Panc1 (cell line): ENCODE data around the gene ZNF695. TPM values are rescaled to one million over a fixed set of nuclear protein-coding genes. Genes with fewer than 3 reads are reported as not detected.
"Not testable (repeated sequence)": the region's sequence is repeated elsewhere in the genome, so short reads cannot be mapped to it uniquely, and the experiment has no call there.

Experiments
- ATAC-seq: fragments of 200-7000 bp; cut with Tn5 transposase; 2 replicates; pipeline ENCODE4 v1.9.1; 2020; ENCODE audit warnings: mild to moderate bottlenecking, moderate library complexity
- BruUV-seq: library from RNA; stranded (reverse); fragments of 400-500 nt; replicated peaks from 2 replicates; lab custom pipeline; 2021; lab: Mats Ljungman, UMichigan
- CTCF ChIA-PET: fragments of 300-600 bp; sonication (Branson Sonifier 250); formaldehyde crosslinking; loops from one replicate; lab custom pipeline; 2022; ENCODE audit warnings: antibody characterized with exemption; lab: Charles Lee
- POLR2A ChIA-PET: fragments of 300-600 bp; sonication (Branson Sonifier 250); formaldehyde crosslinking; loops from one replicate; lab custom pipeline; 2022; ENCODE audit warnings: antibody characterized with exemption; lab: Charles Lee
- DNase-seq: peaks from one replicate; pipeline ENCODE4 v3.0.0-alpha.2; 2010; ENCODE audit warnings: low read depth, low spot score
- H3K27ac ChIP-seq: 2 replicates; pipeline ENCODE4 v1.5.1; 2011; ENCODE audit warnings: mild to moderate bottlenecking, low read length, inconsistent platforms
- H3K27me3 ChIP-seq: fragments of 200-500 bp; sonication (Bioruptor generic); 2 replicates; pipeline ENCODE4 v1.6.0; 2014; ENCODE audit warnings: low read length, inconsistent platforms; ENCODE audit not compliant: control insufficient read depth, insufficient read depth
- H3K36me3 ChIP-seq: fragments of 200-500 bp; sonication (Bioruptor generic); 2 replicates; pipeline ENCODE4 v1.5.1; 2014; ENCODE audit warnings: inconsistent platforms, mild to moderate bottlenecking, low read length, moderate library complexity; ENCODE audit not compliant: control insufficient read depth, insufficient read depth
- H3K4me1 ChIP-seq: 2 replicates; pipeline ENCODE4 v1.5.1; 2011; ENCODE audit warnings: inconsistent platforms, mild to moderate bottlenecking, low read length, moderate library complexity; ENCODE audit not compliant: control insufficient read depth, insufficient read depth
- H3K4me3 ChIP-seq, 2 experiments: 2 replicates each; pipeline ENCODE4 v1.5.1; 2011 to 2012; ENCODE audit warnings: low read depth in 2 of 2, low read length in 2 of 2, mild to moderate bottlenecking in 2 of 2, inconsistent platforms in 1 of 2, moderate library complexity in 1 of 2
- H3K9me3 ChIP-seq: fragments of 200-500 bp; sonication (Bioruptor generic); 2 replicates; pipeline ENCODE4 v1.5.1; 2014; ENCODE audit warnings: low read depth, mild to moderate bottlenecking, inconsistent platforms, low read length, moderate library complexity; ENCODE audit not compliant: control insufficient read depth, insufficient read depth
- CTCF ChIP-seq: fragments of 450-650 bp; IDR thresholded peaks from 2 replicates; pipeline ENCODE4 v1.5.1; 2017; ENCODE audit warnings: mild to moderate bottlenecking
- POLR2AphosphoS5 ChIP-seq: IDR thresholded peaks from 2 replicates; pipeline ENCODE4 v1.6.1; 2012; ENCODE audit warnings: mild to moderate bottlenecking, low read depth, low read length, moderate library complexity
- REST ChIP-seq, 2 experiments: IDR thresholded peaks; 2 replicates each; pipeline ENCODE4 v1.6.1; 2011 to 2012; ENCODE audit warnings: low read depth in 2 of 2, control low read depth in 1 of 2, low read length in 1 of 2, mild to moderate bottlenecking in 1 of 2, moderate library complexity in 1 of 2; ENCODE audit not compliant: insufficient read depth in 1 of 2
- SIN3A ChIP-seq: IDR thresholded peaks from 2 replicates; pipeline ENCODE4 v1.6.1; 2012; ENCODE audit warnings: low read depth, mild to moderate bottlenecking, low read length, moderate library complexity, borderline replicate concordance; ENCODE audit not compliant: insufficient read depth
- TCF7L2 ChIP-seq: IDR thresholded peaks from 2 replicates; pipeline ENCODE4 v1.6.1; 2011; ENCODE audit warnings: mild to moderate bottlenecking, low read depth, low read length, inconsistent platforms
- in situ Hi-C: cut with HindIII; loops from 2 replicates; pipeline ENCODE4 v1.10.0; 2016; ENCODE audit warnings: low sequenced_read_pairs, low pct_unique_long_range_greater_than_20kb
- intact Hi-C: fragments of 100-400 bp; cut with micrococcal nuclease; formaldehyde crosslinking; loops from one replicate; pipeline ENCODE4 v1.10.0; 2022; ENCODE audit not compliant: unreplicated experiment
- total RNA-seq: library from RNA; stranded (reverse); gene quantifications from one replicate; pipeline ENCODE4 v1.2.1, GENCODE V29; 2021; ENCODE audit not compliant: unreplicated experiment

ZNF695 gene
- total RNA-seq, 1 experiment from 2014 or later = 14.7 TPM

GRCh38 chr1:247043406-247043805, 35.5 kb upstream of the ZNF695 start:
- no peak for TF ChIP-seq REST (IDR thresholded peaks at IDR 0.05; ENCODE audit: insufficient read depth in 1 of 2, low read depth in 2 of 2, low read length in 1 of 2)
- no peak; the same call in 1 of the 2 replicates for TF ChIP-seq CTCF
- no peak for TF ChIP-seq TCF7L2
- TF ChIP-seq POLR2AphosphoS5 = no peak
- TF ChIP-seq SIN3A = no peak
- DNase-seq (no peak), ATAC-seq (no peak)
- no TSS peak for BruUV-seq
- intact Hi-C loops = no loop called here
- Histone ChIP-seq H3K27ac (no peak overlapping the region), H3K4me1 (no peaks in the 10 kb centered on the region), H3K27me3 (no peaks in the 10 kb centered on the region), H3K36me3 (no peaks in the 10 kb centered on the region), H3K9me3 (peaks cover 82% of the 10 kb centered on the region), H3K4me3 (no peak overlapping the region)
- CTCF ChIA-PET = no interaction called here
- POLR2A ChIA-PET = no interaction called here
- in situ Hi-C loops = no loop called here

- TF ChIP-seq POLR2AphosphoS5 = no peak
- TF ChIP-seq TCF7L2 = no peak
- no peak for TF ChIP-seq REST (IDR thresholded peaks at IDR 0.05; ENCODE audit: insufficient read depth in 1 of 2, low read depth in 2 of 2, low read length in 1 of 2)
- TF ChIP-seq CTCF = no peak
- no peak for TF ChIP-seq SIN3A
- no TSS peak for BruUV-seq
- CTCF ChIA-PET = no interaction called here
- no peaks in the 10 kb centered on the region for H3K27me3 ChIP-seq
- no peak for ATAC-seq
- H3K4me1 ChIP-seq = no peaks in the 10 kb centered on the region
- intact Hi-C loops = no loop called here
- in situ Hi-C loops = no loop called here
- DNase-seq = no peak
- H3K27ac ChIP-seq = no peak overlapping the region
- H3K9me3 ChIP-seq = peaks cover 96% of the 10 kb centered on the region
- POLR2A ChIA-PET = no interaction called here
- no peaks in the 10 kb centered on the region for H3K36me3 ChIP-seq
- no peak overlapping the region for H3K4me3 ChIP-seq
Observed at GRCh38 chr1:247037511-247038320, 29.9 kb upstream of the ZNF695 start.

- BruUV-seq, POLR2A ChIA-PET, DNase-seq, CTCF ChIA-PET, H3K27ac ChIP-seq, H3K4me1 ChIP-seq, H3K4me3 ChIP-seq, intact Hi-C loops, H3K27me3 ChIP-seq, H3K36me3 ChIP-seq, in situ Hi-C loops, ATAC-seq: not testable (repeated sequence)
- H3K9me3 ChIP-seq = peaks cover 55% of the 10 kb centered on the region
Observed at GRCh38 chr1:247032306-247032705, 24.4 kb upstream of the ZNF695 start.
